Erythroblast (primary cell): ENCODE measurements around the gene STX18.

Experiments used
- GATA1 ChIP-seq: IDR thresholded peaks from 2 replicates; pipeline ENCODE4 v1.6.1; 2011; ENCODE audit warnings: low read depth, mild to moderate bottlenecking, control low read depth, low read length, moderate library complexity
- POLR2A ChIP-seq: IDR thresholded peaks from 2 replicates; pipeline ENCODE4 v1.6.1; 2011; ENCODE audit warnings: mild to moderate bottlenecking, low read length

- TF ChIP-seq POLR2A (no peak), GATA1 (no peak)
Measured at GRCh38 chr4:4502694-4503311, 39.0 kb downstream of the STX18 start.
